ENCODE data around the gene F10. TPM values are rescaled to one million over a fixed set of nuclear protein-coding genes. Genes with fewer than 3 reads are reported as not detected.

The F10 gene
- total and polyA plus RNA-seq, 9 of the 15 experiments (the other 6 are each of a cell fraction or from before 2014, with no cell fraction given): 0.04 to 0.09 (median 0.07) TPM; not detected in 5

- H3K4me3 ChIP-seq: no peak overlapping the region
- H3K36me3 ChIP-seq (ENCODE audit: control insufficient read depth, insufficient read depth, low read length): no peaks in the 10 kb centered on the region
- H4K20me1 ChIP-seq (replicated peaks; ENCODE audit: control insufficient read depth, insufficient read depth, low read length): no peaks in the 10 kb centered on the region
- POLR2A ChIA-PET: no interaction called here
- no peaks in the 10 kb centered on the region for H3K9me1 ChIP-seq (ENCODE audit: control insufficient read depth, insufficient read depth, low read length)
- ATAC-seq: no peak
- H3K79me2 ChIP-seq (ENCODE audit: control insufficient read depth, insufficient read depth, low read length): no peaks in the 10 kb centered on the region
- BruUV-seq (replicated peaks): no TSS peak
- H3K27ac ChIP-seq (ENCODE audit: extremely low read depth, low read depth, low read length): no peak overlapping the region
- in situ Hi-C loops (cut with MboI) (no loop called here), intact Hi-C loops (cut with micrococcal nuclease) (no loop called here)
- CTCF ChIA-PET (ENCODE audit: low intra/inter-chr PET ratio): no interaction called here
- H3K9me3 ChIP-seq (replicated peaks; ENCODE audit: control insufficient read depth, insufficient read depth, low read depth, low read length): no peaks in the 10 kb centered on the region
- no peak overlapping the region for H2AFZ ChIP-seq (ENCODE audit: low read depth, low read length)
- no peak for DNase-seq (ENCODE audit: extremely low read depth in 1 of 4, low spot score in 3 of 4)
- no peak overlapping the region for H3K9ac ChIP-seq (ENCODE audit: insufficient read depth in 1 of 2, low read depth in 2 of 2, low read length in 2 of 2)
- peaks cover 0 to 23% of the 10 kb centered on the region in 2 experiments; a peak in 2 of 5 replicates for H3K4me1 ChIP-seq (replicated peaks in 1 of 2; ENCODE audit: control insufficient read depth in 2 of 2, insufficient read depth in 2 of 2, low read length in 2 of 2)
- WGBS (ENCODE audit: insufficient coverage, low coverage, missing lambda C conversion rate): 11% methylated on average over 16 of the region's 19 CpGs
- no peak overlapping the region for H3K4me2 ChIP-seq (ENCODE audit: insufficient read depth, low read length)
- FAIRE-seq: no peak
- peaks cover 0 to 49% of the 10 kb centered on the region in 2 experiments; a peak in 3 of 5 replicates for H3K27me3 ChIP-seq (ENCODE audit: control insufficient read depth in 2 of 2, insufficient read depth in 2 of 2, low read length in 2 of 2)
- TF ChIP-seq ILF3 (IDR thresholded peaks at IDR 0.05; ENCODE audit: borderline replicate concordance) (no peak), ZNF324 (CRISPR knock-in tag; IDR thresholded peaks at IDR 0.05) (no peak), CSDE1 (IDR thresholded peaks at IDR 0.05) (no peak)
Observed at GRCh38 chr13:113125506-113126264, 3.1 kb downstream of the F10 start.

- WGBS (ENCODE audit: insufficient coverage, low coverage, missing lambda C conversion rate): 5% methylated on average over 13 of the region's 18 CpGs
- H4K20me1 ChIP-seq (replicated peaks; ENCODE audit: control insufficient read depth, insufficient read depth, low read length): no peaks in the 10 kb centered on the region
- FAIRE-seq: no peak
- H2AFZ ChIP-seq (ENCODE audit: low read depth, low read length): no peak overlapping the region
- H3K4me2 ChIP-seq (ENCODE audit: insufficient read depth, low read length): no peak overlapping the region
- ChIA-PET CTCF (ENCODE audit: low intra/inter-chr PET ratio) (no interaction called here), POLR2A (no interaction called here)
- H3K9ac ChIP-seq (ENCODE audit: insufficient read depth in 1 of 2, low read depth in 2 of 2, low read length in 2 of 2): no peak overlapping the region
- no peaks in the 10 kb centered on the region for H3K36me3 ChIP-seq (ENCODE audit: control insufficient read depth, insufficient read depth, low read length)
- H3K4me1 ChIP-seq (replicated peaks in 1 of 2; ENCODE audit: control insufficient read depth in 2 of 2, insufficient read depth in 2 of 2, low read length in 2 of 2): peaks cover 0 to 23% of the 10 kb centered on the region in 2 experiments; a peak in 2 of 5 replicates
- H3K27me3 ChIP-seq (ENCODE audit: control insufficient read depth in 2 of 2, insufficient read depth in 2 of 2, low read length in 2 of 2): peaks cover 0 to 43% of the 10 kb centered on the region in 2 experiments; a peak in 2 of 5 replicates
- ATAC-seq: no peak
- BruUV-seq (replicated peaks): no TSS peak
- H3K9me3 ChIP-seq (replicated peaks; ENCODE audit: control insufficient read depth, insufficient read depth, low read depth, low read length): no peaks in the 10 kb centered on the region
- no peak overlapping the region for H3K27ac ChIP-seq (ENCODE audit: extremely low read depth, low read depth, low read length)
- H3K79me2 ChIP-seq (ENCODE audit: control insufficient read depth, insufficient read depth, low read length): no peaks in the 10 kb centered on the region
- H3K9me1 ChIP-seq (ENCODE audit: control insufficient read depth, insufficient read depth, low read length): no peaks in the 10 kb centered on the region
- intact Hi-C loops (cut with micrococcal nuclease) (no loop called here), in situ Hi-C loops (cut with MboI) (no loop called here)
- DNase-seq (ENCODE audit: extremely low read depth in 1 of 4, low spot score in 3 of 4): no peak
- TF ChIP-seq FOXK2 (conservative IDR thresholded peaks at IDR 0.05 in 1 of 2, IDR thresholded peaks at IDR 0.05 in 1 of 2; ENCODE audit: low read depth in 2 of 2) (no peak), MCM7 (IDR thresholded peaks at IDR 0.05) (no peak), CAMTA2 (CRISPR knock-in tag; conservative IDR thresholded peaks at IDR 0.05) (no peak)
- H3K4me3 ChIP-seq: no peak overlapping the region
Observed at GRCh38 chr13:113126265-113127150, 3.9 kb downstream of the F10 start.

All from K562 (cell line).